HG03097 (cell line): Measurements from ENCODE around the gene MVB12B.
A peak's percentile ranks its signal among the peaks of the same experiment; 100 is the strongest.

ENCODE experiments used
- ATAC-seq: cut with Tn5 transposase; IDR thresholded peaks from one replicate; pipeline ENCODE4 v1.9.1; 2021; ENCODE audit not compliant: unreplicated experiment, low FRiP score

Gene MVB12B

GRCh38 chr9:126380447-126380846 lies 53.8 kb downstream of the MVB12B start:
- no peak for ATAC-seq

GRCh38 chr9:126381195-126381594 lies 54.6 kb downstream of the MVB12B start:
- no peak for ATAC-seq

GRCh38 chr9:126383406-126384046 lies 56.9 kb downstream of the MVB12B start:
- ATAC-seq, result no peak

GRCh38 chr9:126384926-126385325 lies 58.3 kb downstream of the MVB12B start:
- ATAC-seq, result no peak

- ATAC-seq, result no peak
Observed at GRCh38 chr9:126386088-126386487, 59.5 kb downstream of the MVB12B start.

- ATAC-seq, result no peak
Observed at GRCh38 chr9:126386776-126387175, 60.1 kb downstream of the MVB12B start.

- no peak for ATAC-seq
Observed at GRCh38 chr9:126388964-126389708, 62.5 kb downstream of the MVB12B start.

- no peak for ATAC-seq
Observed at GRCh38 chr9:126389992-126390391, 63.4 kb downstream of the MVB12B start.

GRCh38 chr9:126390923-126391322 lies 64.3 kb downstream of the MVB12B start:
- no peak for ATAC-seq

- ATAC-seq, result no peak
Observed at GRCh38 chr9:126391713-126392661, 65.4 kb downstream of the MVB12B start.

GRCh38 chr9:126392662-126393371 lies 66.2 kb downstream of the MVB12B start:
- ATAC-seq, result no peak

- ATAC-seq, result no peak
Observed at GRCh38 chr9:126393876-126394275, 67.2 kb downstream of the MVB12B start.

GRCh38 chr9:126394802-126395201 lies 68.2 kb downstream of the MVB12B start:
- no peak for ATAC-seq

- ATAC-seq, result no peak
Observed at GRCh38 chr9:126395439-126396212, 69.0 kb downstream of the MVB12B start.

GRCh38 chr9:126397056-126397455 lies 70.4 kb downstream of the MVB12B start:
- ATAC-seq, result peak; percentile 77

- ATAC-seq, result no peak
Observed at GRCh38 chr9:126398403-126399058, 71.9 kb downstream of the MVB12B start.

- ATAC-seq, result no peak
Observed at GRCh38 chr9:126399251-126399650, 72.6 kb downstream of the MVB12B start.

- ATAC-seq, result no peak
Observed at GRCh38 chr9:126399789-126400188, 73.2 kb downstream of the MVB12B start.

GRCh38 chr9:126400571-126400970 lies 73.9 kb downstream of the MVB12B start:
- no peak for ATAC-seq
